Heart left ventricle (tissue), 13 donors: ENCODE data around the gene SRSF3.

Experiments
- POLR2A ChIP-seq, 2 donors: fragments of 450-650 bp; IDR thresholded peaks; one replicate each; pipeline ENCODE4 v1.6.1; 2017; ENCODE audit warnings: antibody characterized with exemption in 2 of 2, mild to moderate bottlenecking in 2 of 2, moderate library complexity in 2 of 2
- TF ChIP-seq, protein P1 (sequence below), 12 donors: fragments of 200-600 bp; sonication (generic) in 4 of 12; IDR thresholded peaks; one replicate each; pipeline versions ENCODE4 v1.5.0 to v1.8.0; 2018 to 2022; ENCODE audit warnings: antibody characterized with exemption in 12 of 12, mild to moderate bottlenecking in 5 of 12
- donor health status: ischemic (EF 13 %, LVEDD 7.1; RV severe dilation, severe dysfunction).
- donor health status: DM: no; HTN: yes; CAD: no.
- donor health status: DM: no; HTN: no; CAD: no.
- donor health status: ischemic (EF 25% LVEDD 6.9; RV normal size, moderate dysfunction).
- donor health status: ischemic (EF 25% LVEDD 5.7; RV mildly dilated, moderate dysfunction).
- donor health status: ischemic (EF 35%, LVEDD 5.7; RV mildly dilated, moderate dysfunction).
- donor health status: nonischemic (EF 11% LVEDD 7.7; RV severe dilation, severe dysfunction).
- donor health status: DM: yes; HTN: yes; CAD: no.
- donor health status: PGD.
- donor health status: ischemic (EF 29% LVEDD 5.4; RV normal size, mild dysfunction).
- donor health status: nonischemic (EF 23%, LVEDD 6.1; RV moderate dilation, normal function).

DNA sequence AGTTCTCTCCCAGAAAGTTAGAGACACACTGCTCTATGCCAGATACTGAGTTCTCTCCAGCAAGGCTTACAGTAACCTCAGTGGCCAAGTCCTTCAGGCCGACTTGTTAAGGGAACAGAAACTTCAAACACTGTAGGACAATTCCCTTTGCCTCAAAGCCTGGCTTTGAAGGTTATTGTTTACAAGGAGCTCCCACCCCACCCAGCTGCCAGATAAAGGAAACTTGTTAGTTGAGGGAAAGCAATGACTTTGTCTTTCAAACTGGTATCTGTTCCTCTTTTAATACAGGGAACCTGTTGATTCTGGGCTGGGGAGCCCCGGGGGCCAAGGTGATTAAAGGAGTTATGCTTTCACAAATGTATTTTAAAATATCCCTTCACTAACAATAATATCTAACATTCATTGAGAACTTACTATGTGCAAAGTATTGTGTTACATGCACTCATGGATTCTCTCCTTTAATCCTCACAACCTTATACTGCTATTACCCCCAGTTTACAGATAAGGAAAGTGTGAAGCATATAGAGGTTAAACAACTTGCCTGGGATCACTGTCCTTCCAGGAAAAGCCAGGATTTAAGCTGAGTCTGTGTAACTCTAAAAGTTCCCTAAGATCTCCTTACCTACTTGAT, 56.8 kb downstream of the SRSF3 start:
- TF ChIP-seq, protein P1, sequence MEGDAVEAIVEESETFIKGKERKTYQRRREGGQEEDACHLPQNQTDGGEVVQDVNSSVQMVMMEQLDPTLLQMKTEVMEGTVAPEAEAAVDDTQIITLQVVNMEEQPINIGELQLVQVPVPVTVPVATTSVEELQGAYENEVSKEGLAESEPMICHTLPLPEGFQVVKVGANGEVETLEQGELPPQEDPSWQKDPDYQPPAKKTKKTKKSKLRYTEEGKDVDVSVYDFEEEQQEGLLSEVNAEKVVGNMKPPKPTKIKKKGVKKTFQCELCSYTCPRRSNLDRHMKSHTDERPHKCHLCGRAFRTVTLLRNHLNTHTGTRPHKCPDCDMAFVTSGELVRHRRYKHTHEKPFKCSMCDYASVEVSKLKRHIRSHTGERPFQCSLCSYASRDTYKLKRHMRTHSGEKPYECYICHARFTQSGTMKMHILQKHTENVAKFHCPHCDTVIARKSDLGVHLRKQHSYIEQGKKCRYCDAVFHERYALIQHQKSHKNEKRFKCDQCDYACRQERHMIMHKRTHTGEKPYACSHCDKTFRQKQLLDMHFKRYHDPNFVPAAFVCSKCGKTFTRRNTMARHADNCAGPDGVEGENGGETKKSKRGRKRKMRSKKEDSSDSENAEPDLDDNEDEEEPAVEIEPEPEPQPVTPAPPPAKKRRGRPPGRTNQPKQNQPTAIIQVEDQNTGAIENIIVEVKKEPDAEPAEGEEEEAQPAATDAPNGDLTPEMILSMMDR (IDR thresholded peaks at IDR 0.05) = no peak
- no peak for TF ChIP-seq POLR2A (IDR thresholded peaks at IDR 0.05)
